HCT116 (cell line): ENCODE measurements around the gene HMCN2.

Experiments
- ELF1 ChIP-seq: IDR thresholded peaks from 2 replicates; pipeline ENCODE4 v1.6.1; 2012; ENCODE audit warnings: low read depth, borderline replicate concordance
- EZH2 ChIP-seq: fragments of 200-600 bp; sonication (generic); IDR thresholded peaks from 2 replicates; pipeline ENCODE4 v1.6.1; 2017; ENCODE audit warnings: antibody characterized with exemption, mixed run types
- POLR2A ChIP-seq: IDR thresholded peaks from 2 replicates; pipeline ENCODE4 v1.7.0; 2011; ENCODE audit warnings: borderline replicate concordance; ENCODE audit not compliant: insufficient read depth, insufficient read length; ENCODE audit errors: extremely low read depth
- SIN3A ChIP-seq: IDR thresholded peaks from 2 replicates; pipeline ENCODE4 v1.6.1; 2012; ENCODE audit warnings: low read depth
- TF ChIP-seq, protein P1 (sequence below), 3 experiments: fragments of 200-600 bp in 1 of 3; sonication (generic) in 1 of 3; IDR thresholded peaks in 2 of 3; conservative IDR thresholded peaks in 1 of 3; 2 replicates each; pipeline ENCODE4 v1.5.1; 2012 to 2017; ENCODE audit warnings: low read depth in 2 of 3, low read length in 2 of 3, antibody characterized with exemption in 1 of 3, borderline replicate concordance in 1 of 3, control low read depth in 1 of 3, mild to moderate bottlenecking in 1 of 3, mixed read lengths in 1 of 3, mixed run types in 1 of 3, moderate library complexity in 1 of 3; ENCODE audit not compliant: insufficient read depth in 1 of 3

DNA sequence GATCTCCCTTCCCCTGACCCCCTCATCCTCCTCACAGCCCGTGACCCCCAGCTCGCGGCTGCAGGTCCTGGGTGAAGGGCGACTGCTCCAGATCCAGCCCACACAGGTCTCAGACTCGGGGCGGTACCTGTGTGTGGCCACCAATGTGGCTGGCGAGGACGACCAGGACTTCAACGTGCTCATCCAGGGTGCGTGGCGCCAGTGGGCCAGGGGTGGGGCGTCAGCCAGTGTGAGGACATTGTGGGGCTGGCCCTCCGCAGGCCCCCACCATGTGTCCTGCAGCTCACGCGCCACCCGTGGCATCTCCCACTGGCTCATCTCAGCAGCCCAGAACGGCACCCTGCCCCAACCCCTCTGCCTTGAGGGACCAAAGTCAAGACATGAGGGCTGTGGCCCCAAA lies 112.1 kb downstream of the HMCN2 start:
- no peak for TF ChIP-seq ELF1
- no peak for TF ChIP-seq POLR2A
- no peak for TF ChIP-seq EZH2
- TF ChIP-seq, protein P1, sequence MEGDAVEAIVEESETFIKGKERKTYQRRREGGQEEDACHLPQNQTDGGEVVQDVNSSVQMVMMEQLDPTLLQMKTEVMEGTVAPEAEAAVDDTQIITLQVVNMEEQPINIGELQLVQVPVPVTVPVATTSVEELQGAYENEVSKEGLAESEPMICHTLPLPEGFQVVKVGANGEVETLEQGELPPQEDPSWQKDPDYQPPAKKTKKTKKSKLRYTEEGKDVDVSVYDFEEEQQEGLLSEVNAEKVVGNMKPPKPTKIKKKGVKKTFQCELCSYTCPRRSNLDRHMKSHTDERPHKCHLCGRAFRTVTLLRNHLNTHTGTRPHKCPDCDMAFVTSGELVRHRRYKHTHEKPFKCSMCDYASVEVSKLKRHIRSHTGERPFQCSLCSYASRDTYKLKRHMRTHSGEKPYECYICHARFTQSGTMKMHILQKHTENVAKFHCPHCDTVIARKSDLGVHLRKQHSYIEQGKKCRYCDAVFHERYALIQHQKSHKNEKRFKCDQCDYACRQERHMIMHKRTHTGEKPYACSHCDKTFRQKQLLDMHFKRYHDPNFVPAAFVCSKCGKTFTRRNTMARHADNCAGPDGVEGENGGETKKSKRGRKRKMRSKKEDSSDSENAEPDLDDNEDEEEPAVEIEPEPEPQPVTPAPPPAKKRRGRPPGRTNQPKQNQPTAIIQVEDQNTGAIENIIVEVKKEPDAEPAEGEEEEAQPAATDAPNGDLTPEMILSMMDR (IDR thresholded peaks at IDR 0.05 in 2 of 3, conservative IDR thresholded peaks at IDR 0.05 in 1 of 3; ENCODE audit: borderline replicate concordance in 1 of 3, insufficient read depth in 1 of 3, low read depth in 2 of 3, low read length in 2 of 3): no peak
- no peak for TF ChIP-seq SIN3A
